HG03354 (cell line): ENCODE results near the gene TIMP2.

ENCODE experiments used
- ATAC-seq: cut with Tn5 transposase; IDR thresholded peaks from one replicate; pipeline ENCODE4 v1.9.1; 2021; ENCODE audit warnings: mild to moderate bottlenecking; ENCODE audit not compliant: unreplicated experiment, poor library complexity, severe bottlenecking

TIMP2 gene

GRCh38 chr17:78933959-78934568 is 8.9 kb upstream of the TIMP2 start:
- no peak for ATAC-seq

- no peak for ATAC-seq
Observed at GRCh38 chr17:78933025-78933958, 8.1 kb upstream of the TIMP2 start.

DNA sequence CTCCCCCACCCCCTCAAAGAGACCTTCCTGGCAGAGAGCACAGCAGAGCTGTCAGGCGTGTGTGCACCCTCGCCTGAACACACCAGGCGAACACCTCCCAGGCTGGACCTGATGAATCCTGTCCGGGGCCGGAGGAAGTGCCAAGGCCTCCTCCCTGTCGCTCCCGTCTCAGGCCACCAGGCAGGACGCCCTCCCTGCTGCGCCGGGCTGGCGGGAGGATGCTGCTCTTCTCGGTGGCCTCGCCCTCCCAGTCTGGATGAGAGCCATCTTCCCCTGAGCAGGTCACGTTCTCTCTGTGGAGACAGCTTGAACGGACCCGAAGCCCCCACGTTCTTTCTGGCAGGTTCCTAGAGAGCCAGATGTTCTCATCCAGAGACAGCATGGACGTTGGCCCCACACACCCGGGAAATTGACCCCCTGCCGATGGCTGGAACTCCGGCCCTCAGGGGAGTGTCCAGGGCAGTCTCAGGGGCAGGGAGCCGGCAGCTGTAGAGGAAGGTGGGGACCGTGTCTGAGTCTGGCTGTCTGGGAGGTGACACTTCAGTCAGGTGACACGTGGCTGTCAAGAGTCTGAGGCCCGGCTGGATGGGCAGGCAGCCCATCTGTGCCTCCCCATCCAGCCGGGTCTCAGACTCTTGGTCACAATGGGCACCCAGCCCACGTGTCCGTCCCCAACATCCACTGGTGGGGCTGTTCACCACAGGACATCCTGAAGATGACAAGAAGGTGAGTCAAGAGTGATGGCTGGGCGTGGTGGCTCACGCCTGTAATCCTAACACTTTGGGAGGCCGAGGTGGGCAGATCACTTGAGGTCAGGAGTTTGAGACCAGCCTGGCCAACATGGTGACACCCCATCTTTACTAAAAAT is 5.0 kb upstream of the TIMP2 start:
- ATAC-seq = no peak

DNA sequence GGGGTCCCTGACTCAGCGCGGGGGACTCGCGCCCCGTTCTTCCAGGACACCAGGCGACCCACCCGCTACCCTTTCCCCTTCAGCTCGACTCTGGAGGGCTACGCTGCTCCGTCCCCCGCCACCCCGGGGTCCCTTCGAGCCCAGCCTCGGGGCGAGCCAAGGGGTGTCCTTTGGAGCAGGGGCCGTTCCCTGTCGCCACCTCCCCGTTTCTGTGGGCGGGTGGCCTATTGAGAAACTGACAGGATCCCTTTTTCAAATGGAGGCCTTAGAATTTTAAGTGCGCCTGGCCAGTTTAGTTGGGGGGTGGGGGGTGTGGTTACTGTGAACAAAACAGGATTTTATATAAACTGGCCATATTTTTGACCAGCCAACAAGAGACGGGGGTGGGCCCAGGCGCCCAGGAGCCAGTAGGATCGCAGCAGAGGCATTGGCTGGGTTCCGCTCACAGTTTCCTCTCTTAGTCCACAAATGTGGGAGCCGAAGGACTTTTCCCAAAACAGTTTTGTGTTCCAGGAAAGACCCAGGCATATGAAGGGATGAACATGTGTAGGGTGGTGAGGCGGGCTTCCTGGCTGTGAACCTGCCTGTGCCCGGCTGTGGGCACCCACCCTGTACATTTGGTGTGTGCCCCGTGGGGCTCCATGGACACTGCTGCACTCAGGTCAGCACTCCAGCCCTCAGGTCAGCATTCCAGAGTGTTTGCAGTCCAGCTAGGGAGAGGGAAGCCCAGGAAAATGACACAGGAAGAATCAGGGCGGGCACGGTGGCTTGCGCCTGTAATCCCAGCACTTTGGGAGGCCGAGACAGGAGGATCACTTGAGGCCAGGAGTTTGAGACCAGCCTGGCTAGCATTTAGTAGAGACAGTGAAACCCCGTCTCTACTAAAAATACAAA is 722 bp upstream of the TIMP2 start:
- no peak for ATAC-seq

GRCh38 chr17:78924481-78925151 is 571 bp downstream of the TIMP2 start:
- ATAC-seq = no peak

DNA sequence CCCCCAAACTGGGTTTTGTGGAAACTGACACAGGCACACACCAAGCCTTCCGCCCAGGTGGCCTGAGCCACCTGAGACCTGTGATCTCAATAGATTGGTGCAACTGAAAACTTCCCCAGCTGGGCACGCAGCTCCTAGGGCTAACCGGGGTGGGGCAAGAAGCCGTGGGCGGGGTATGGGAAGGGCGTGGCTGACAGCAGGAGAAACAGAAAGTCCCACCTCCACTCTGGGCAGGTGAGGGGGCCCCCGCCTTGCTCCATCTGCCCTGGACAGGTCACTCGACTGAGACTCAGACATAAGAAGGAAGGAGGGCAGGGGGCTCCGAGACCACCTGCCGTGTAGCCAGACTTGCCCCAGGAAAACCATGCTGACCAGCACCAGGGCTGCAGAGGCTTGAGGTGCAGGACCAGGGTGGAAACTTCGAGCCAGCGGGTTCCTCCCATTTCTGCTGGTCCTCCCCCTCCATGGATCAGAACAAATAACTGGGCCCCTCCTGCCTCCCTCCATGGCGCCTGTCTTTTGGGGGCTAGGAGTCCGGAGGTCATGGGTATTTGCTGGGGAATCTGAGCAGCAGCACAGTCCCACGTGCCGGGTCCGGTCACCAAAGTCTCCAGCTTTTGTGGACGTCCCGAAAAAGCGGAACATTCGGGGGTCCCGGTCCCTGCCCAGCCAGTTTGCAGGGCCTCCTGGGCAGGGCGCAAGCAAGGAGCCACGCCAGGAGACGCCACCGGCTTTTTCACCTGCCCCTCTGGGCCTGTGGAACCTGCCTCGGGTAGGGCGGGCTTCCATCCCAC is 1.3 kb downstream of the TIMP2 start:
- ATAC-seq = no peak

DNA sequence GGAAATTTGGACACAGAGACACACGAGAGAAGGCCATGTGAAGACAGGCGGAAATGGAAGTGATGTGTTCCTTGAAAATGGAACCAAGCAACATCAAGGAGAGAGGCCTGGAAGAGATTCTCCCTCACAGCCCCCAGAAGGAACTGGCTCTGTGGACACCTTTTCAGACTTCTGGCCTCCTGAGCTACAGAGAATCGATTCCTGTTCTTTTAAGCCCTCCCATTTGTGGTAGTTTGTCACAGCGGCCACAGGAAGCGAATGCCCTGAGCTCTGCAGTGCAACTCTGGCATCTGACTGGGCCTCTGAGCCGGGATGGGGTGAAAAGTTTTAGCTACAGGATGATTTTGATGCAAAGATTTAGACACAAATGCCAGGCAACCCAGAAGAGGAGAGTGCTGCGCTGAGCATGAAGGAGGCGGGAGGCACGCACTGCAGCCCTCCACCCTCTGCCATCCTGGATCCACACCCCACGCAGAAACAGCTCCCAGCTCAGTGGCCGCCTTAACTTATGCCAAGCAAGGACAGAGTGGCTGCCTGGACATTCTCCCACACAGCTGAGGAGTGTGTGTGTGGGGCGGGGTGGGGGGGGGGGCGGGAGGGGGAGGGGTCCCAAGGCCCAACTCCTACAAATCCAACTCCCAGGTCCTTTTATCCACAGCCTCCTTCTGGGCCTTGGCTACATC is 2.2 kb downstream of the TIMP2 start:
- ATAC-seq = no peak

GRCh38 chr17:78921437-78921971 is 3.7 kb downstream of the TIMP2 start:
- no peak for ATAC-seq

GRCh38 chr17:78920528-78920927 is 4.7 kb downstream of the TIMP2 start:
- ATAC-seq = no peak

DNA sequence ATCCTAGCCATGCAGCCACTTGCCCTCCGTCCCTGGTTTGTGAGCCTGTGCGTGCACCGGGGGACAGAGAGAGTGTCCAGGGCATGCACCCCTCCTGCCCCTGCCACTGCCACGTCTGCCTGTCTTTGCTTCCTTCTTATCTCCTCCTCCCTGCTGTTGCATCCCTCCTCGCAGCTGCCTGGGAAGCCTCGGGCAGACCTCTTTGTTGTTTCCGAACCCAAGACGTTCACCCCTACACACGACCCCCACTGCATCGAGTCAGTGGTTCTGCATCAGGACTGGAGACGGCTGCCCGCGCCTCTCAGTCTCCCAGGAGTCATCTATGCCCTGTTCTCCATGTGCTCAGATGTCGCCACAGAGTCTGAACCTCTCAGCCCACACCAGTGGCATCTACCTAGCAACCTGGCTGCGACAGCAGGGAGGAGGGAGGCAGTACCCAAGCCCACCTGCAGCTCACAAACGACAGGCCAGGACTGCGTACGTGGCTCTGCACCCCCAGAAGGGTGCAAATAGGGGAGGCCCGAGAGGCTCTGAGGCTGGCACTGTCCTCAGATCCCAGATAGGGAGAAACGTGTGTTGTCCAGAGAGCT is 5.2 kb downstream of the TIMP2 start:
- no peak for ATAC-seq

GRCh38 chr17:78918979-78919378 is 6.2 kb downstream of the TIMP2 start:
- no peak for ATAC-seq

- ATAC-seq = no peak
Observed at GRCh38 chr17:78917451-78918275, 7.5 kb downstream of the TIMP2 start.

GRCh38 chr17:78915872-78916632 is 9.1 kb downstream of the TIMP2 start:
- ATAC-seq = no peak

DNA sequence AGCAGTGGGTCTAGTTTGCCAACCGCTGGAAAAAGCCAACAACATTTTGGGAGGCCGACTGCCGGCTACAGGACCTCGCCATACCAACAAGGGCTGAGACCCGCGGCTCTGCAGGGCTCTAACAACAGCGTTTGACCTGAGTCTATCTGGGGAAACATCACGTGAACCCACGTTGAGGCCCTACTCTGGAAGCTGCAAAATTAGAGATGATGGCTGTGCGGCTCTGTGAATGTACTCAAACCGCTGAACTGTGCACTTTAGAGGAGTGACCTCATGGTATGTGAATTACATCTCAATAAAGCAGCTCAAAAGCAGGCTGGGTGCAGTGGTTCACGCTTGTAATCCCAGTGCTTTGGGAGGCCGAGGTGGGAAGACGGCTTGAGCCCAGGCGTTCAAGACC is 12.1 kb downstream of the TIMP2 start:
- ATAC-seq = no peak

GRCh38 chr17:78912082-78912481 is 13.1 kb downstream of the TIMP2 start:
- no peak for ATAC-seq
